ENCODE results near the gene NRP2. TPM values are rescaled to one million over a fixed set of nuclear protein-coding genes. Genes with fewer than 3 reads are reported as not detected.

NRP2 gene
- total and polyA plus RNA-seq, 2 of the 13 experiments (the other 11 are each of a cell fraction or from before 2014, with no cell fraction given): 0.65 to 1.4 TPM

DNA sequence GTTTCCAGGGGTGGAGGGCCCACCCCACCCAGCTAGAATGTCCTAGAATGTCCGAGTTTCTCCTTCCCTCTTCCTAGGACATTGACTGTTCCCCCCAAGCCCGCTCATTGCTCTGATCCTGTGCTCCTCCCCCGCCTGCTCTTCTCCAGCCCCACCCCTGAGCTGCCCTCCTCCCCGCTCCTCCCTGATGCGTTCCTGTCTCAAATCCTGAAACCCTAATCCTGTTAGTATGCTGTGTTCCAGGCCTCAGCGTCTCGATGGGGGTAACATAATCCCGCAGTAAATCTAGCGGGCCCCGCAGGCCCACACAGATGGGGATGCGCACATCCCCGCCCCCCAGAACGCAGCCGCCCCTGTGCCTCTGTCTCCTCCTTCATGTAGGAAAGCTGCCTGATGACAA lies 51.3 kb downstream of the NRP2 start (continued):
- TF ChIP-seq, protein P1, sequence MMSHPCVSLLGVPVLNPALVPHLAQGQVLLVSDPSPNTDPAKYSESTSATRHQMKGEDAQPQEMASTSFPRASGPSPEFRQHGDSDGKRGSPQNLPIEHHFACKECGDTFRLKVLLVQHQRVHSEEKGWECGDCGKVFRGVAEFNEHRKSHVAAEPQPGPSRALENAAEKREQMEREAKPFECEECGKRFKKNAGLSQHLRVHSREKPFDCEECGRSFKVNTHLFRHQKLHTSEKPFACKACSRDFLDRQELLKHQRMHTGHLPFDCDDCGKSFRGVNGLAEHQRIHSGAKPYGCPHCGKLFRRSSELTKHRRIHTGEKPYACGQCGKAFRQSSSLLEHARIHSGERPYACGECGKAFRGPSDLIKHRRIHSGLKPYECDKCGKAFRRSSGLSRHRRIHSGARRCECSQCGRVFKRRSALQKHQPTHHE (CRISPR knock-in tag; IDR thresholded peaks at IDR 0.05; ENCODE audit: borderline replicate concordance): no peak
- TF ChIP-seq RXRB (CRISPR knock-in tag; IDR thresholded peaks at IDR 0.05; ENCODE audit: borderline replicate concordance) (no peak), NFE2L2 (IDR thresholded peaks at IDR 0.05; ENCODE audit: low read length) (no peak), ZBTB20 (CRISPR knock-in tag; IDR thresholded peaks at IDR 0.05; ENCODE audit: borderline replicate concordance, low read depth) (no peak), ZNF10 (CRISPR knock-in tag; IDR thresholded peaks at IDR 0.05; ENCODE audit: borderline replicate concordance, low read depth) (no peak)

- intact Hi-C loops (cut with micrococcal nuclease; ENCODE audit: unreplicated experiment) (no loop called here), in situ Hi-C loops (cut with HindIII; ENCODE audit: extremely low pct_ligation_motif_present, low pct_unique_long_range_greater_than_20kb) (no loop called here)
- Histone ChIP-seq H3K9ac (ENCODE audit: insufficient read depth, low read depth, low read length) (no peak overlapping the region), H2AFZ (ENCODE audit: low read length) (no peak overlapping the region), H4K20me1 (ENCODE audit: insufficient read depth, low read length) (no peaks in the 10 kb centered on the region), H3K4me1 (ENCODE audit: insufficient read depth, low read length) (peaks cover 21% of the 10 kb centered on the region), H3K4me2 (ENCODE audit: low read depth, low read length) (no peak overlapping the region), H3K9me3 (ENCODE audit: low read length) (no peaks in the 10 kb centered on the region), H3K79me2 (ENCODE audit: insufficient read depth, low read length) (no peaks in the 10 kb centered on the region), H3K27ac (ENCODE audit: extremely low read length, insufficient read depth, low read length) (no peak overlapping the region), H3K4me3 (replicated peaks in 1 of 3; ENCODE audit: insufficient read depth in 1 of 3, low read depth in 2 of 3, low read length in 3 of 3) (no peak overlapping the region), H3K36me3 (replicated peaks in 1 of 2; ENCODE audit: control insufficient read depth in 1 of 2, insufficient read depth in 2 of 2, low read length in 2 of 2) (no peaks in the 10 kb centered on the region), H3K27me3 (ENCODE audit: control insufficient read depth in 1 of 2, insufficient read depth in 2 of 2, low read length in 2 of 2) (no peaks in the 10 kb centered on the region)
- BruUV-seq (replicated peaks): no TSS peak
- FAIRE-seq (peak; percentile 12), DNase-seq (ENCODE audit: low spot score) (peak; percentile 53), ATAC-seq (peak; percentile 51; the same call in 1 of the 3 replicates)
- CTCF ChIA-PET (ENCODE audit: low intra/inter-chr PET ratio, low total read pairs): no interaction called here
- POLR2A ChIA-PET: no interaction called here
- WGBS (ENCODE audit: low lambda C conversion rate): 74% methylated on average over 6 of the region's 6 CpGs
- TF ChIP-seq SMARCC2 (IDR thresholded peaks at IDR 0.05): no peak
- no peak for TF ChIP-seq E2F2 (CRISPR knock-in tag; IDR thresholded peaks at IDR 0.05; ENCODE audit: borderline replicate concordance)
- no peak for TF ChIP-seq FOXA3 (CRISPR knock-in tag; IDR thresholded peaks at IDR 0.05)
- TF ChIP-seq HDAC1 (CRISPR knock-in tag; IDR thresholded peaks at IDR 0.05): no peak
- TF ChIP-seq KLF16 (CRISPR knock-in tag; IDR thresholded peaks at IDR 0.05): no peak
- TF ChIP-seq MAFG (CRISPR knock-in tag; IDR thresholded peaks at IDR 0.05): peak; percentile 90
- TF ChIP-seq, protein P2, sequence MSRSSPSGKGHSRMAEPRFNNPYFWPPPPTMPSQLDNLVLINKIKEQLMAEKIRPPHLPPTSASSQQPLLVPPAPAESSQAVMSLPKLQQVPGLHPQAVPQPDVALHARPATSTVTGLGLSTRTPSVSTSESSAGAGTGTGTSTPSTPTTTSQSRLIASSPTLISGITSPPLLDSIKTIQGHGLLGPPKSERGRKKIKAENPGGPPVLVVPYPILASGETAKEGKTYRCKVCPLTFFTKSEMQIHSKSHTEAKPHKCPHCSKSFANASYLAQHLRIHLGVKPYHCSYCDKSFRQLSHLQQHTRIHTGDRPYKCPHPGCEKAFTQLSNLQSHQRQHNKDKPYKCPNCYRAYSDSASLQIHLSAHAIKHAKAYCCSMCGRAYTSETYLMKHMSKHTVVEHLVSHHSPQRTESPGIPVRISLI (CRISPR knock-in tag; IDR thresholded peaks at IDR 0.05; ENCODE audit: borderline replicate concordance): no peak
- TF ChIP-seq MED8 (CRISPR knock-in tag; IDR thresholded peaks at IDR 0.05; ENCODE audit: insufficient replicate concordance): no peak
- peak; percentile 93 for TF ChIP-seq MAFF (IDR thresholded peaks at IDR 0.05; ENCODE audit: low read depth, low read length)
- TF ChIP-seq ZNF281 (CRISPR knock-in tag; IDR thresholded peaks at IDR 0.05; ENCODE audit: borderline replicate concordance): no peak
- TF ChIP-seq REPIN1 (CRISPR knock-in tag; IDR thresholded peaks at IDR 0.05; ENCODE audit: borderline replicate concordance, low read depth): no peak
- TF ChIP-seq NFE2 (CRISPR knock-in tag; IDR thresholded peaks at IDR 0.05): peak; percentile 94
- TF ChIP-seq FOSL2 (CRISPR knock-in tag; IDR thresholded peaks at IDR 0.05): peak; percentile 61
Measured at GRCh38 chr2:205734436-205735037, 52.2 kb downstream of the NRP2 start.
